Activated T-helper 9 cell treated with anti-CD3 and anti-CD28 coated beads, Interleukin-2, amount 50 U/mL, for 16 hours (primary cell): ENCODE results near the gene SF3B5.
"Not testable (repeated sequence)": the region's sequence is repeated elsewhere in the genome, so short reads cannot be mapped to it uniquely, and the experiment has no call there.

Experiments
- DNase-seq: peaks from one replicate; pipeline ENCODE4 v3.0.0-alpha.2; 2020; ENCODE audit warnings: low read depth

Gene SF3B5

GRCh38 chr6:144063744-144064401 is 31.5 kb downstream of the SF3B5 start:
- DNase-seq: peak; percentile 85

DNA sequence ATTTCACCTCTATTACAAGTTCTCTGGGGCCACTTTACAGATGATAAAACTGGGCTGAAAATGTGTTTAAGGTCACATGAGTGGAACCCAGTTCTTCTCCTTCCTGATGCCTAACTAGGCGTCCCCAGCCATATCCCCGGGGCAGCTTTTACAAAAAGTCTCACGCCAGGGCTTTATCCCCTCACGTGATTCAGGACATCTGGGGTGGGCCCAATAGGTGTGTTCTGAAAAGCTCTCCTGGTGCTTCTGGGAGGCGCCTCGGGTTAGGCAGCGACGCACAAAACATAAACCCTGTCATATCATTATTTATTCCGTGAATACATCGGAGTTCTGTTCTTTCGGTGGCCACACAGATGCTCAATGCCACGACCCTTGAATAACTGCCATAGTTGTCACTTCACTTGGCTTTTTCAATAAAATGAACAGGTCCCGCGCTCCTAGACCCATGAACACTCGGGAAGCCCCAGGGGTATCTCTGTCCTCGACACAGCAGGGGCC is 32.1 kb downstream of the SF3B5 start:
- DNase-seq: no peak

DNA sequence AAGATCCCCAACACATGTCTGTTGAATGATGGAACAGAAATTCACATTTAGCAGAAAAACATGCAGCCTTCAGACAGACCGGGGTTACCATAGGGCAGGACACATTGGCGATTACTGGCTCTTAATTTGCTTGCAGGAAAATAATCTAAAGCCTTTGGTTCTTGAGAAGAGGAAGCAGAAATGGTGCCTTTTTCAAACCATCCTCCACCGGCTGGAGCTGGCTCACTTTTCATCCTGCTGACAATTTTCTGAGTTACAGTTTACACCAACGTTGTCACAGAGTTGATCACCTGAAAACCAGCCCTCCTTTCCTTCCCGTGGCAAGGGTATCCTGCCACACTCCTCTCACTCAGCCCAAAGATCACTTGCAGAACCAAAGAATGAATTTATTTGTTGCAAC is 32.6 kb downstream of the SF3B5 start:
- DNase-seq: no peak

DNA sequence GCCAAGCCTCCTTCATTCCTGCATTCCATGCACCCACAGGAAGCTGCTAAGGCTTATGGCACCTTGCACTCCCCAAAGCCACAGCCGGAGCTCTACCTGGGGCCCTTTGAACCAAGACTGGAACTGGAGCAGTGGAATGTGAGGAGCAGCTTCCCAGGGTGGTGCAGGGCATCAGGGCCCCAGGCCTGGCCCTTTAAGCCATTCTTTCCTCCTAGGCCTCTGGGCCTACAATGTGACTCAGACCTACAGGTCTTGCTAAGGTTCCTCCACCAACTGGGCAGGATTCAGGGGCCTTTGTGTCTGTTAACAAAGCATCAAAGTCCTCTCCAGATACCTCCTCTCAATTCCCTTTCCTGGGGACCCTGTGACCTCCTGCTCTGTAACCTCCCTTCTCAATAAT is 36.2 kb downstream of the SF3B5 start:
- DNase-seq: no peak

DNA sequence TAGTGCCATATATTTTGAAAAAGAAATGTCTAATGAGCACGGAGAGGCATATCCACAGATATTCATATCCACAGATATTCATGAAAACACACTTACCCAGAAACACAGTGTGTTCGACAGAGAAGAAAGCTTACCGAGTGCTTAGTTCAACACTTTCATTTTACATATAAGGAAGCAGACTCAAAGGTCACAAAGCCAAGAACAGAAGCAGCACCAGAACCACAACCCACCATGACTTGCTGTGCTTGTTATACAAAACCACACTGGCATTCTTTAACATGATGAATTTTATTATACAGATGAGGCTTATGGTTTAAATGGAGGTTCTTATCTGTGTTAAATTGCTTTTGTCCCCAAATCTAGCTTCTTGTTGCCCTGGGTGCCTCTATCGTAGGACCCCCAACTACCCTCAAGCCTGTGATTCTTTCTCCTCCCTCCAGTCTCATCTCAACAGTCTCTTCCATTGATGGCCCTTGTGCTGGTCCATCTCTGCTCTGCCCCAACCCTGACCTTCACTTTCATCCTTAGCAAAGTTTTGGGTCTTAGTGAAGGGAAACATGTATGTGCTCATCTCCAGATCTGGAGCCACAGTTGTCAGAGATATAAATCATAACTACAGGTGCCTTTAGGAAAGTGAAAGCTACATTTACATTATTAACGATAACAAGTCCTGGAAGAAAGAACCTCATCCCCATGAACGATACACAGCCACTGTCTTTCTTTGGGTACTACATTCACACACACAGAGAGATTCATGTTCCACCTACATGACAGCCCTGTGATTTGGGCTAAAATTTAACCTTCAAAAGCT is 40.0 kb downstream of the SF3B5 start:
- peak; percentile 28 for DNase-seq

- DNase-seq: no peak
Measured at GRCh38 chr6:144053601-144054000, 41.8 kb downstream of the SF3B5 start.

GRCh38 chr6:144052488-144052887 is 42.9 kb downstream of the SF3B5 start:
- DNase-seq: no peak

DNA sequence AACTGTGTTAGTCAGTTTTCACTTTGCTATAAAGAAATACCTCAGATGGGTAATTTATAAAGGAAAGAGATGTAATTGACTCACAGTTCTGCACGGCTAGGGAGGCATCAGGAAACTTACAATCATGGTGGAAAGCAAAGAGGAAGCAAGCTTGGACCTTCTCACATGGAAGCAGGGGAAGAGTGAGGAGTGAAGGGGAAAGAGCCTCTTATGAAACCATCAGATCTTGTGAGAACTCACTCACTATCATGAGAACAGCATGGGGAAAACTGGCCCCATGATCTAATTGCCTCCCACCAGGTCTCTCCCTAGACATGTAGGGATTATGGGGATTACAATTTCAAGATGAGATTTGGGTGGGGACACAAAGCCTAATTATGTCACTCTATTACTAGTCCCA is 46.0 kb downstream of the SF3B5 start:
- no peak for DNase-seq

DNA sequence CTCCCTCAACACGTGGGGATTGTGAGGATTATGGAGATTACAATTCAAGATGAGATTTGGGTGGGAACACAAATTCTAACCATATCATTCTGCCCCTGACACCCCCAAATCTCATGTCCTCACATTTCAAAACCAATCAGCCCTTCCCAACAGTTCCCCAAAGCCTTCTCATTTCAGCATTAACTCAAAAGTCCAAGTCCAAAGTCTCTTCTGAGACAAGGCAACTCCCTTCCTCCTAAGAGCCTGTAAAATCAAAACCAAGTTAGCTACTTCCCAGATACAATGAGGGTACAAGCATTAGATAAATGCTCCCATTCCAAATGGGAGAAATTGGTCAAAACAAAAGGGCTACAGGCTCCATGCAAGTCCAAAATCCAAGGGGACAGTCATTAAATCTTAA is 47.7 kb downstream of the SF3B5 start:
- DNase-seq: no peak

DNA sequence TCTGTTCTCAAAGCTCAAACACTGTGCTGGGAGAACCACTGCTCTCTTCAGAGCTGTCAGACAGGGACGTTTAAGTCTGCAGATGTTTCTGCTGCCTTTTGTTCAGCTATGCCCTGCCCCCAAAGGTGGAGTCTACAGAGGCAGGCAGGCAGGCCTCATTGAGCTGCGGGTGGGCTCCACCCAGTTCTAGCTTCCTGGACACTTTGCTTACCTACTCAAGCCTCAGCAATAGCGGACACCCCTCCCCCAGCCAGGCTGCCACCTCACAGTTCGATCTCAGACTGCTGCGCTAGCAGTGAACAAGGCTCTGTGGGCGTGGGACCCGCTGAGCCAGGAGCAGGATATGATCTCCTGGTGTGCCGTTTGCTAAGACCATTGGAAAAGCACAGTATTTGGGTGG is 48.7 kb downstream of the SF3B5 start:
- not testable (repeated sequence) for DNase-seq

GRCh38 chr6:144044989-144045388 is 50.4 kb downstream of the SF3B5 start:
- DNase-seq: not testable (repeated sequence)
